ENCODE data around the gene POU2F3. TPM values are rescaled to one million over a fixed set of nuclear protein-coding genes. Genes with fewer than 3 reads are reported as not detected.

The POU2F3 gene
- total and polyA plus RNA-seq, 4 donors, result 0.31 to 2.4 TPM; not detected in 2

DNA sequence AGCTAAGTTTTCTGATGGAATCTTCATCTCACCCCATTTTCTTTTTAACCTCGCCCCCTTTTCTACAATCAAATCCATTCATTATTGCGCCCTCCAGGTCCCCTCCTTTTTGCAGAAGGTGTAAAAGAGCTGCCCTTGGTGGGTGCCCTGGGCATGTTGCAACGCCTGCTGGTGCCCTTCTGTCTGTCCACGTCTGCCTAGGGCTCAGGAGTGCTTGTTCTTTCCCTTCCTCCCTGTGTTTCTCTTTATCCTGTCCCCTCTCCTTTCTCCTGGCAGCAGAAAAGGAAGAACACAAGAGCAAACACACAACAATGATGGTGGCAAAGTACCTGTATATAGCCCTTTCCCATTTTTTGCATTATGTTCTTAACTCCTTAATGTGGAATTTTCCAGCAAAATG lies 79.0 kb downstream of the POU2F3 start:
- no peaks in the 10 kb centered on the region for H3K36me3 ChIP-seq (ENCODE audit: control insufficient read depth in 1 of 2, insufficient read depth in 2 of 2, low read length in 1 of 2)
- ATAC-seq (ENCODE audit: low FRiP score) (no peak), DNase-seq (no peak)
- H3K9me3 ChIP-seq (ENCODE audit: control insufficient read depth, low read length), result no peaks in the 10 kb centered on the region
- no peak overlapping the region for H3K4me3 ChIP-seq (ENCODE audit: low read length in 2 of 2)
- no peaks in the 10 kb centered on the region for H3K27me3 ChIP-seq (ENCODE audit: control insufficient read depth in 1 of 2, insufficient read depth in 2 of 2, low read length in 1 of 2)
- no peak overlapping the region for H3K27ac ChIP-seq (ENCODE audit: low read depth in 1 of 2, low read length in 2 of 2)
- 90 to 93% methylated on average over 4 of the region's 4 CpGs for WGBS, 2 donors
- no peaks in the 10 kb centered on the region for H3K4me1 ChIP-seq (ENCODE audit: control insufficient read depth in 1 of 2, insufficient read depth in 2 of 2, low read length in 2 of 2)
- intact Hi-C loops (cut with DNase I), result no loop called here

DNA sequence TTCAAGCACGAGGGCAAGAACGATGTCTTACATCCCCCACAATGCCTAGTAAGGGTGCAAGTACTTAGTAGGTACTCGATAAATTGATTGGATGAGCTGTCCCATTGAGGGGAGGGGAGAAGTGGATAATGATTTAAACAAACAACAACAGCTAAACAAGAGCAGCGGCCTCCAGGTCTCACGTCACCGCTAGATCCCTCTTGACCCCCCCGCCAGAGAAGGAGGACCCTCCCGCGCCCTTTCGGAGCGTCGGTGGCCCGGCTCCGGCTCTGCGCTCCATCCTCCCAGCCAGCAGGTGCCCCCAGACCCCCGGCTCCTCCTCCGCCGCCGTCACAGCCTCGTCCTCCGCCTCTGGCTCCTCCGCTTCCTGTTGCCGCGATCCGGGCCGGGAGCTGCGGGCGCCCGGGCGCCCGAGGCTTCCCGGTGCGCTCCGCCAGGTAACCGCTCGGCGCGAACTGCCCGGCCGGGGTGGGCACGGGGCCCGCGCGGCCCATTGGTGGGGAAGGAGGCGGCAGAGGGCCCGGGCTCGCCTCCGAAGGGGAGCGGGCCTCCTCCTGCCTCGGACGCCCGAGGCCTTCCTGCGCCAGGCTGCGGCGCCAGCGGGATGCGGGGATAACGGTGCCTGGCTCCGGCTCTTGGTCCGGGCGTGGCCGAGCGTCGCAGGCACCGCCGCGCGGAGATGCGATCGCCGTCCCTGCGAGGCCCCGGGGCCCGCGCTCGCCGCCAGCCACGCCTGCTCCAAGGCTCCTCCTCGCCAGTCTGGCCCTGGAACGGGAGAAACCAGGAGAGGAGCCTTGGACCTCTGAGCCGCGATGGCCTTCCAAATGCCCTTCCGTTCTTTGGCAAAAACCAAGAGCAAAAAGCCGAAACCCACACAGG lies 85.2 kb downstream of the POU2F3 start, which contains the start of gene TLCD5:
Gene TLCD5 (plus strand): TSS at position 368 of the 879 bp plus-strand sequence. CDS start 2,143 bp downstream, outside the sequence.
- WGBS, 2 donors, result 0 to 1% methylated on average over 50 to 84 of the region's 84 CpGs
- H3K4me1 ChIP-seq (ENCODE audit: control insufficient read depth in 1 of 2, insufficient read depth in 2 of 2, low read length in 2 of 2), result no peaks in the 10 kb centered on the region
- peak; percentile 87 for ATAC-seq (ENCODE audit: low FRiP score)
- no peaks in the 10 kb centered on the region for H3K27me3 ChIP-seq (ENCODE audit: control insufficient read depth in 1 of 2, insufficient read depth in 2 of 2, low read length in 1 of 2)
- peak within 1 kb of the TSS; percentile 65 to 77 for H3K27ac ChIP-seq (ENCODE audit: low read depth in 1 of 2, low read length in 2 of 2)
- peaks cover 0 to 3% of the 10 kb centered on the region in 2 donors for H3K36me3 ChIP-seq (ENCODE audit: control insufficient read depth in 1 of 2, insufficient read depth in 2 of 2, low read length in 1 of 2)
- no peaks in the 10 kb centered on the region for H3K9me3 ChIP-seq (ENCODE audit: control insufficient read depth, low read length)
- peak; percentile 82 to 91 for DNase-seq
- peak within 1 kb of the TSS; percentile 69 to 70 for H3K4me3 ChIP-seq (ENCODE audit: low read length in 2 of 2)
- intact Hi-C loops (cut with DNase I), result no loop called here

DNA sequence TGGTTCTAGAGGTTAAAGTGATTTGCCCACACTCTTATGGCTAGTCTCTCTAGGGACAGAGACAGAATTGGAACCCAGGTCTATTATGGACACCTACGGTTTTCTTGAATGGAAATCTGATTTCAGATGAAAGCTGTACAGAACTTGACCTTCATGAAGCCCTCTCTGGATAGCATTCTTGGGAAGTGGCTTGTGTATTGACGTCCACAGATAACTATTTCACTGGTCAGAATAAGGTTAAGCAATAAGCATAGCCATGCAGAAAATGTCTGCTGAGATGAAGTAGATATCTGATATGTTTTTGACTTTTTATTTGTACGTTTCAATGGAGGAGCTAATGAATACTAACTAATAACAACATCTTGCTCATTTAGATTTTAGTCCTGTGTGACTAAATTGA lies 86.3 kb downstream of the POU2F3 start:
- Histone ChIP-seq H3K36me3 (ENCODE audit: control insufficient read depth in 1 of 2, insufficient read depth in 2 of 2, low read length in 1 of 2) (peaks cover 0 to 5% of the 10 kb centered on the region in 2 donors), H3K4me3 (ENCODE audit: low read length in 2 of 2) (peak overlapping the region in 1 of 2 donors; percentile 70), H3K4me1 (ENCODE audit: control insufficient read depth in 1 of 2, insufficient read depth in 2 of 2, low read length in 2 of 2) (peaks cover 0 to under 1% of the 10 kb centered on the region in 2 donors), H3K9me3 (ENCODE audit: control insufficient read depth, low read length) (no peaks in the 10 kb centered on the region), H3K27me3 (ENCODE audit: control insufficient read depth in 1 of 2, insufficient read depth in 2 of 2, low read length in 1 of 2) (no peaks in the 10 kb centered on the region), H3K27ac (ENCODE audit: low read depth in 1 of 2, low read length in 2 of 2) (peak overlapping the region in 1 of 2 donors; percentile 65)
- ATAC-seq (ENCODE audit: low FRiP score) (no peak), DNase-seq (no peak)
- WGBS, 2 donors, result 6 to 7% methylated on average over 3 of the region's 3 CpGs
- intact Hi-C loops (cut with DNase I), result no loop called here

- H3K4me1 ChIP-seq (ENCODE audit: control insufficient read depth in 1 of 2, insufficient read depth in 2 of 2, low read length in 2 of 2), result peaks cover 0 to 3% of the 10 kb centered on the region in 2 donors
- ATAC-seq (ENCODE audit: low FRiP score) (no peak), DNase-seq (no peak)
- no peak overlapping the region for H3K27ac ChIP-seq (ENCODE audit: low read depth in 1 of 2, low read length in 2 of 2)
- WGBS, 2 donors, result 6 to 9% methylated on average over 4 of the region's 4 CpGs
- no peaks in the 10 kb centered on the region for H3K27me3 ChIP-seq (ENCODE audit: control insufficient read depth in 1 of 2, insufficient read depth in 2 of 2, low read length in 1 of 2)
- peaks cover 0 to 5% of the 10 kb centered on the region in 2 donors for H3K36me3 ChIP-seq (ENCODE audit: control insufficient read depth in 1 of 2, insufficient read depth in 2 of 2, low read length in 1 of 2)
- intact Hi-C loops (cut with DNase I), result no loop called here
- H3K4me3 ChIP-seq (ENCODE audit: low read length in 2 of 2), result no peak overlapping the region
- no peaks in the 10 kb centered on the region for H3K9me3 ChIP-seq (ENCODE audit: control insufficient read depth, low read length)
Measured at GRCh38 chr11:120326845-120327281, 86.9 kb downstream of the POU2F3 start.

DNA sequence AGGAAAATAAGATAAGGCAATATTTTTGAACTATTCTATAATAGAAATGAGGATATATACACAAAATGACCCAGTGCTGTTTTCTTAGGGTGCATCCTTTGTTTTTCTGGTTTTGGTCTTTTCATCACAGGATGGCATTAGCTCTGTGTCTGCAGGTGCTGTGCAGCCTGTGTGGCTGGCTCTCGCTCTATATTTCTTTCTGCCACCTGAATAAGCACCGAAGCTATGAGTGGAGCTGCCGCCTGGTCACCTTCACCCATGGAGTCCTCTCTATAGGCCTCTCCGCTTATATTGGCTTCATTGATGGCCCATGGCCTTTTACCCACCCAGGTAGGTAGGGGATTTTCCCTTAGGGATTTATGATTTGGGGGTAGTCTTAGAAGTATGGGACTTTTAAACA lies 87.4 kb downstream of the POU2F3 start:
- ATAC-seq (ENCODE audit: low FRiP score) (no peak), DNase-seq (no peak)
- H3K27ac ChIP-seq (ENCODE audit: low read depth in 1 of 2, low read length in 2 of 2), result no peak overlapping the region
- no peaks in the 10 kb centered on the region for H3K27me3 ChIP-seq (ENCODE audit: control insufficient read depth in 1 of 2, insufficient read depth in 2 of 2, low read length in 1 of 2)
- no peak overlapping the region for H3K4me3 ChIP-seq (ENCODE audit: low read length in 2 of 2)
- intact Hi-C loops (cut with DNase I), result no loop called here
- WGBS, 2 donors, result 83 to 84% methylated on average over 4 of the region's 4 CpGs
- H3K4me1 ChIP-seq (ENCODE audit: control insufficient read depth in 1 of 2, insufficient read depth in 2 of 2, low read length in 2 of 2), result peaks cover 0 to 3% of the 10 kb centered on the region in 2 donors
- H3K36me3 ChIP-seq (ENCODE audit: control insufficient read depth in 1 of 2, insufficient read depth in 2 of 2, low read length in 1 of 2), result peaks cover 0 to 5% of the 10 kb centered on the region in 2 donors
- no peaks in the 10 kb centered on the region for H3K9me3 ChIP-seq (ENCODE audit: control insufficient read depth, low read length)

DNA sequence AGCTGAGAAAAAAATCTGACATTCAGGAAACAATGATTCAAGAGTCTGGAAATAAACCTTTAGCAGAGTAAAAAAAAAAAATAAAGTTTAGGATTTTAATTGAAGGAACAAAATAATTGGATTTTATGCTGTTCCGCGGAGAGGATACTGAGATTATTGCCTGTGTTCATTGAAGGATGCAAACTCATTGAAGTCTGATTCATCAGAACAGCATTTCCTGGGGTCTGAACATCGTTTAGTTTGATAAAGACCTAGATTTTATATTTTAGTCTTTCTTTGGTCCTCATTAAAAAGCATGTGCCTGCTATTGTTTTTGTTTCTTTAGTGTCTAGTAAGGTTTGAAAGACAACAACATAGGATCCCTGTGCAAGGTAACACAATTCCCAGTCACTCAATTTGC lies 89.6 kb downstream of the POU2F3 start:
- intact Hi-C loops (cut with DNase I), result no loop called here
- H3K9me3 ChIP-seq (ENCODE audit: control insufficient read depth, low read length), result no peaks in the 10 kb centered on the region
- 72% methylated on average over 3 of the region's 3 CpGs for WGBS, 2 donors
- ATAC-seq (ENCODE audit: low FRiP score) (no peak), DNase-seq (no peak)
- peaks cover 0 to 5% of the 10 kb centered on the region in 2 donors for H3K36me3 ChIP-seq (ENCODE audit: control insufficient read depth in 1 of 2, insufficient read depth in 2 of 2, low read length in 1 of 2)
- H3K27ac ChIP-seq (ENCODE audit: low read depth in 1 of 2, low read length in 2 of 2), result no peak overlapping the region
- peaks cover 3 to 5% of the 10 kb centered on the region in 2 donors for H3K4me1 ChIP-seq (ENCODE audit: control insufficient read depth in 1 of 2, insufficient read depth in 2 of 2, low read length in 2 of 2)
- H3K4me3 ChIP-seq (ENCODE audit: low read length in 2 of 2), result no peak overlapping the region
- no peaks in the 10 kb centered on the region for H3K27me3 ChIP-seq (ENCODE audit: control insufficient read depth in 1 of 2, insufficient read depth in 2 of 2, low read length in 1 of 2)

- 94% methylated on average over 6 of the region's 6 CpGs for WGBS, 2 donors
- DNase-seq (no peak), ATAC-seq (ENCODE audit: low FRiP score) (no peak)
- H3K36me3 ChIP-seq (ENCODE audit: control insufficient read depth in 1 of 2, insufficient read depth in 2 of 2, low read length in 1 of 2), result peaks cover 0 to 5% of the 10 kb centered on the region in 2 donors
- no peaks in the 10 kb centered on the region for H3K9me3 ChIP-seq (ENCODE audit: control insufficient read depth, low read length)
- intact Hi-C loops (cut with DNase I), result no loop called here
- peak overlapping the region in 1 of 2 donors; percentile 6 for H3K27ac ChIP-seq (ENCODE audit: low read depth in 1 of 2, low read length in 2 of 2)
- no peaks in the 10 kb centered on the region for H3K27me3 ChIP-seq (ENCODE audit: control insufficient read depth in 1 of 2, insufficient read depth in 2 of 2, low read length in 1 of 2)
- H3K4me3 ChIP-seq (ENCODE audit: low read length in 2 of 2), result no peak overlapping the region
- H3K4me1 ChIP-seq (ENCODE audit: control insufficient read depth in 1 of 2, insufficient read depth in 2 of 2, low read length in 2 of 2), result peaks cover 3 to 5% of the 10 kb centered on the region in 2 donors
Measured at GRCh38 chr11:120330045-120330444, 90.1 kb downstream of the POU2F3 start.

- 6 to 10% methylated on average over 2 of the region's 2 CpGs for WGBS, 2 donors
- H3K27ac ChIP-seq (ENCODE audit: low read depth in 1 of 2, low read length in 2 of 2), result peak overlapping the region in 1 of 2 donors; percentile 54
- no peak overlapping the region for H3K4me3 ChIP-seq (ENCODE audit: low read length in 2 of 2)
- H3K36me3 ChIP-seq (ENCODE audit: control insufficient read depth in 1 of 2, insufficient read depth in 2 of 2, low read length in 1 of 2), result peaks cover 0 to 5% of the 10 kb centered on the region in 2 donors
- DNase-seq (no peak), ATAC-seq (ENCODE audit: low FRiP score) (no peak)
- intact Hi-C loops (cut with DNase I), result no loop called here
- H3K9me3 ChIP-seq (ENCODE audit: control insufficient read depth, low read length), result no peaks in the 10 kb centered on the region
- H3K27me3 ChIP-seq (ENCODE audit: control insufficient read depth in 1 of 2, insufficient read depth in 2 of 2, low read length in 1 of 2), result no peaks in the 10 kb centered on the region
- H3K4me1 ChIP-seq (ENCODE audit: control insufficient read depth in 1 of 2, insufficient read depth in 2 of 2, low read length in 2 of 2), result peaks cover 3 to 5% of the 10 kb centered on the region in 2 donors
Measured at GRCh38 chr11:120331301-120331996, 91.5 kb downstream of the POU2F3 start.
